WTC11 (cell line): ENCODE measurements around the gene CDYL.

Source experiments
- ATF3 ChIP-seq: sonication (generic); formaldehyde crosslinking; conservative IDR thresholded peaks from 2 replicates; pipeline ENCODE4 v1.8.1; 2022; ENCODE audit warnings: mild to moderate bottlenecking, missing genetic modification reagents
- FOXP4 ChIP-seq: sonication (generic); formaldehyde crosslinking; IDR thresholded peaks from 2 replicates; pipeline ENCODE4 v1.8.0; 2022; ENCODE audit warnings: mild to moderate bottlenecking, missing genetic modification reagents
- HMGXB4 ChIP-seq: sonication (generic); formaldehyde crosslinking; IDR thresholded peaks from 2 replicates; pipeline ENCODE4 v1.8.1; 2023; ENCODE audit warnings: mild to moderate bottlenecking, moderate library complexity, missing genetic modification reagents
- NR2C2 ChIP-seq: sonication (generic); formaldehyde crosslinking; IDR thresholded peaks from 2 replicates; pipeline ENCODE4 v1.8.0; 2022; ENCODE audit warnings: mild to moderate bottlenecking, missing genetic modification reagents
- SMAD3 ChIP-seq: sonication (generic); formaldehyde crosslinking; IDR thresholded peaks from 2 replicates; pipeline ENCODE4 v1.8.0; 2022; ENCODE audit warnings: missing genetic modification reagents, mild to moderate bottlenecking, borderline replicate concordance
- TP53 ChIP-seq: sonication (generic); formaldehyde crosslinking; IDR thresholded peaks from 2 replicates; pipeline ENCODE4 v1.8.1; 2023; ENCODE audit warnings: mild to moderate bottlenecking, missing genetic modification reagents
- USF2 ChIP-seq: sonication (generic); formaldehyde crosslinking; IDR thresholded peaks from 2 replicates; pipeline ENCODE4 v1.8.1; 2023; ENCODE audit warnings: mild to moderate bottlenecking, missing genetic modification reagents, moderate library complexity
- ZNF396 ChIP-seq: fragments of 250-450 bp; sonication (Bioruptor Pico); IDR thresholded peaks from 2 replicates; pipeline ENCODE4 v1.8.0; 2021; ENCODE audit warnings: mild to moderate bottlenecking, moderate library complexity, borderline replicate concordance
- ZSCAN18 ChIP-seq: fragments of 250-450 bp; sonication (Bioruptor Pico); IDR thresholded peaks from 2 replicates; pipeline ENCODE4 v2.1.2; 2022; ENCODE audit warnings: mild to moderate bottlenecking, moderate library complexity
- TF ChIP-seq, protein P1 (sequence below): fragments of 200-600 bp; IDR thresholded peaks from 2 replicates; pipeline ENCODE4 v1.8.0; 2022; ENCODE audit warnings: antibody characterized with exemption
- TF ChIP-seq, protein P2 (sequence below): sonication (generic); formaldehyde crosslinking; IDR thresholded peaks from 2 replicates; pipeline ENCODE4 v1.8.0; 2022; ENCODE audit warnings: mild to moderate bottlenecking, missing genetic modification reagents
- TF ChIP-seq, protein P3 (sequence below): sonication (generic); formaldehyde crosslinking; IDR thresholded peaks from 2 replicates; pipeline ENCODE4 v1.8.0; 2022; ENCODE audit warnings: mild to moderate bottlenecking, missing genetic modification reagents

GRCh38 chr6:4828187-4828698, 52.0 kb downstream of the CDYL start:
- TF ChIP-seq, protein P1, sequence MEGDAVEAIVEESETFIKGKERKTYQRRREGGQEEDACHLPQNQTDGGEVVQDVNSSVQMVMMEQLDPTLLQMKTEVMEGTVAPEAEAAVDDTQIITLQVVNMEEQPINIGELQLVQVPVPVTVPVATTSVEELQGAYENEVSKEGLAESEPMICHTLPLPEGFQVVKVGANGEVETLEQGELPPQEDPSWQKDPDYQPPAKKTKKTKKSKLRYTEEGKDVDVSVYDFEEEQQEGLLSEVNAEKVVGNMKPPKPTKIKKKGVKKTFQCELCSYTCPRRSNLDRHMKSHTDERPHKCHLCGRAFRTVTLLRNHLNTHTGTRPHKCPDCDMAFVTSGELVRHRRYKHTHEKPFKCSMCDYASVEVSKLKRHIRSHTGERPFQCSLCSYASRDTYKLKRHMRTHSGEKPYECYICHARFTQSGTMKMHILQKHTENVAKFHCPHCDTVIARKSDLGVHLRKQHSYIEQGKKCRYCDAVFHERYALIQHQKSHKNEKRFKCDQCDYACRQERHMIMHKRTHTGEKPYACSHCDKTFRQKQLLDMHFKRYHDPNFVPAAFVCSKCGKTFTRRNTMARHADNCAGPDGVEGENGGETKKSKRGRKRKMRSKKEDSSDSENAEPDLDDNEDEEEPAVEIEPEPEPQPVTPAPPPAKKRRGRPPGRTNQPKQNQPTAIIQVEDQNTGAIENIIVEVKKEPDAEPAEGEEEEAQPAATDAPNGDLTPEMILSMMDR = no peak
- TF ChIP-seq ATF3 (CRISPR knock-in tag) (no peak), HMGXB4 (CRISPR knock-in tag) (no peak), SMAD3 (CRISPR knock-in tag) (no peak), ZNF396 (CRISPR knock-in tag) (no peak), NR2C2 (CRISPR knock-in tag) (no peak), TP53 (CRISPR knock-in tag) (no peak), USF2 (CRISPR knock-in tag) (no peak), FOXP4 (CRISPR knock-in tag) (no peak), ZSCAN18 (CRISPR knock-in tag) (no peak)
- TF ChIP-seq, protein P2, sequence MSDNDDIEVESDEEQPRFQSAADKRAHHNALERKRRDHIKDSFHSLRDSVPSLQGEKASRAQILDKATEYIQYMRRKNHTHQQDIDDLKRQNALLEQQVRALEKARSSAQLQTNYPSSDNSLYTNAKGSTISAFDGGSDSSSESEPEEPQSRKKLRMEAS (CRISPR knock-in tag) = no peak
- TF ChIP-seq, protein P3, sequence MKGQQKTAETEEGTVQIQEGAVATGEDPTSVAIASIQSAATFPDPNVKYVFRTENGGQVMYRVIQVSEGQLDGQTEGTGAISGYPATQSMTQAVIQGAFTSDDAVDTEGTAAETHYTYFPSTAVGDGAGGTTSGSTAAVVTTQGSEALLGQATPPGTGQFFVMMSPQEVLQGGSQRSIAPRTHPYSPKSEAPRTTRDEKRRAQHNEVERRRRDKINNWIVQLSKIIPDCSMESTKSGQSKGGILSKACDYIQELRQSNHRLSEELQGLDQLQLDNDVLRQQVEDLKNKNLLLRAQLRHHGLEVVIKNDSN = no peak
